ENCODE data around the gene SLC5A5. TPM values are rescaled to one million over a fixed set of nuclear protein-coding genes. Genes with fewer than 3 reads are reported as not detected.
"Not testable (repeated sequence)": the region's sequence is repeated elsewhere in the genome, so short reads cannot be mapped to it uniquely, and the experiment has no call there.

Gene SLC5A5
- total RNA-seq, 2 donors from 2014 or later, result 1.2 TPM; not detected in 1

DNA sequence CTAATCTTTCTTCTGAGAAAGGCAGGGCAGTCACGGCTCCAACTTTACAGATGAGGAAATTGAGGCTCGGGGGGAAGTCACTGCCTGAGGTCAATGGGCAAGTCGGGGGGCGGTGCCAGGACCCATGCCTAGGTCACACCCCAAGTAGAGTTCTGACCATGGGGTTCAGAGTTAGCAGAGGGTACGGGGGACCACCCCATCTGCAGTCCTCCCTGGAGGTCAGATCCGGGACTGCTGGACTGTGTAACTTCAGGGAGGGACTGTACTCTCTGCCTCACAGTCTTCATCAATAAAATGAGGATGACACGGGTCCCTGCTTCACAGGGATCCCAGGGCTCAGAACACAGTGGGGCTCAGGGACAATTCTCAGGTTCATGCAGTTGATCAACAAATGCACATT is 7.7 kb downstream of the SLC5A5 start:
- peaks cover 3% of the 10 kb centered on the region for H3K27me3 ChIP-seq (replicated peaks; ENCODE audit: insufficient read depth)
- no peak for DNase-seq (ENCODE audit: low spot score)
- no peaks in the 10 kb centered on the region for H3K4me1 ChIP-seq (replicated peaks)
- TF ChIP-seq, protein P1, sequence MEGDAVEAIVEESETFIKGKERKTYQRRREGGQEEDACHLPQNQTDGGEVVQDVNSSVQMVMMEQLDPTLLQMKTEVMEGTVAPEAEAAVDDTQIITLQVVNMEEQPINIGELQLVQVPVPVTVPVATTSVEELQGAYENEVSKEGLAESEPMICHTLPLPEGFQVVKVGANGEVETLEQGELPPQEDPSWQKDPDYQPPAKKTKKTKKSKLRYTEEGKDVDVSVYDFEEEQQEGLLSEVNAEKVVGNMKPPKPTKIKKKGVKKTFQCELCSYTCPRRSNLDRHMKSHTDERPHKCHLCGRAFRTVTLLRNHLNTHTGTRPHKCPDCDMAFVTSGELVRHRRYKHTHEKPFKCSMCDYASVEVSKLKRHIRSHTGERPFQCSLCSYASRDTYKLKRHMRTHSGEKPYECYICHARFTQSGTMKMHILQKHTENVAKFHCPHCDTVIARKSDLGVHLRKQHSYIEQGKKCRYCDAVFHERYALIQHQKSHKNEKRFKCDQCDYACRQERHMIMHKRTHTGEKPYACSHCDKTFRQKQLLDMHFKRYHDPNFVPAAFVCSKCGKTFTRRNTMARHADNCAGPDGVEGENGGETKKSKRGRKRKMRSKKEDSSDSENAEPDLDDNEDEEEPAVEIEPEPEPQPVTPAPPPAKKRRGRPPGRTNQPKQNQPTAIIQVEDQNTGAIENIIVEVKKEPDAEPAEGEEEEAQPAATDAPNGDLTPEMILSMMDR (IDR thresholded peaks at IDR 0.05), result no peak
- WGBS, result 73% methylated on average over 7 of the region's 7 CpGs
- no peaks in the 10 kb centered on the region for H3K36me3 ChIP-seq
- no peak overlapping the region for H3K27ac ChIP-seq
- H3K4me3 ChIP-seq, result no peak overlapping the region
- H3K9me3 ChIP-seq, result no peaks in the 10 kb centered on the region
- intact Hi-C loops (cut with DNase I), result no loop called here

DNA sequence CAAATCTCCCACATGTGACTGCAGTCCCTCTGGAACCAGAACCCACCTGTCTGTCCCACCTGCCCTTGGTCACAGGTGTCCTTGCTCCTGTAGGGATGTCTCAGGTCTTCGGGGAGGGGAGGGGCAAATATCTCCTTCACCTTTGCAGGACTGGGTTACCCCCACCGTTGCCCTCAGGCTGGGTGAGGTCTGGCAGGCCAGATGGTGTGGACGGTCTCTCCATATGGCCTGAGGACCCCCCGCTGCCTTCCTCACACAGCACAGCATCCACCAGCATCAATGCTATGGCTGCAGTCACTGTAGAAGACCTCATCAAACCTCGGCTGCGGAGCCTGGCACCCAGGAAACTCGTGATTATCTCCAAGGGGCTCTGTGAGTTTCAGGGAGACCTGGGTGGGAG is 10.0 kb downstream of the SLC5A5 start:
- Histone ChIP-seq H3K4me3 (no peak overlapping the region), H3K4me1 (replicated peaks) (no peaks in the 10 kb centered on the region), H3K27me3 (replicated peaks; ENCODE audit: insufficient read depth) (no peaks in the 10 kb centered on the region), H3K36me3 (no peaks in the 10 kb centered on the region), H3K27ac (no peak overlapping the region), H3K9me3 (no peaks in the 10 kb centered on the region)
- no peak for DNase-seq (ENCODE audit: low spot score)
- TF ChIP-seq, protein P1 (IDR thresholded peaks at IDR 0.05), result no peak
- TF ChIP-seq POLR2AphosphoS5 (IDR thresholded peaks at IDR 0.05) (no peak), POLR2A (IDR thresholded peaks at IDR 0.05) (no peak)
- intact Hi-C loops (cut with DNase I), result no loop called here
- WGBS, result 65% methylated on average over 7 of the region's 7 CpGs

- no peaks in the 10 kb centered on the region for H3K4me1 ChIP-seq (replicated peaks)
- TF ChIP-seq POLR2A (IDR thresholded peaks at IDR 0.05) (no peak), POLR2AphosphoS5 (IDR thresholded peaks at IDR 0.05) (no peak)
- TF ChIP-seq, protein P1 (IDR thresholded peaks at IDR 0.05), result no peak
- H3K9me3 ChIP-seq, result no peaks in the 10 kb centered on the region
- H3K27me3 ChIP-seq (replicated peaks; ENCODE audit: insufficient read depth), result no peaks in the 10 kb centered on the region
- 69% methylated on average over 21 of the region's 33 CpGs for WGBS
- no peak overlapping the region for H3K4me3 ChIP-seq
- intact Hi-C loops (cut with DNase I), result no loop called here
- DNase-seq (ENCODE audit: low spot score), result no peak
- no peaks in the 10 kb centered on the region for H3K36me3 ChIP-seq
- no peak overlapping the region for H3K27ac ChIP-seq
Observed at GRCh38 chr19:17883627-17884410, 12.1 kb downstream of the SLC5A5 start.

- H3K9me3 ChIP-seq, result no peaks in the 10 kb centered on the region
- intact Hi-C loops (cut with DNase I), result no loop called here
- H3K27ac ChIP-seq, result no peak overlapping the region
- DNase-seq (ENCODE audit: low spot score), result no peak
- no peak for TF ChIP-seq POLR2AphosphoS5 (IDR thresholded peaks at IDR 0.05)
- TF ChIP-seq, protein P1 (IDR thresholded peaks at IDR 0.05), result no peak
- no peak for TF ChIP-seq POLR2A (IDR thresholded peaks at IDR 0.05)
- 71% methylated on average over 7 of the region's 7 CpGs for WGBS
- no peaks in the 10 kb centered on the region for H3K36me3 ChIP-seq
- H3K27me3 ChIP-seq (replicated peaks; ENCODE audit: insufficient read depth), result no peaks in the 10 kb centered on the region
- no peaks in the 10 kb centered on the region for H3K4me1 ChIP-seq (replicated peaks)
- H3K4me3 ChIP-seq, result no peak overlapping the region
Observed at GRCh38 chr19:17886515-17886914, 14.8 kb downstream of the SLC5A5 start.

DNA sequence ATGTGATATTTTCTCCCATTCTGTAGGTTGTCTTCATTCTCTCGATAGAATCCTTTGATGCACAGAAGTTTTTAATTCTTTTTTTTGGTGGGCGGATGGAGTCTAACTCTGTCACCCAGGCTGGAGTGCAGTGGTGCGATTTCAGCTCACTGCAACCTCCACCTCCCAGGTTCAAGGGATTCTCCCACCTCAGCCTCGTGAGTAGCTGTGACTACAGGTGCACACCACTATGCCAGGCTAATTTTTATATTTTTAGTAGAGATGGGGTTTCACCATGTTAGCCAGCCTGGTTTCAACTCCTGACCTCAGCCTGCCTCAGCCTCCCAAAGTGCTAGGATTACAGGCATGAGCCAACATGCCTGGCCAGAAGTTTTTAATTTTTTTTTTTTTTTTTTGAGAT is 15.5 kb downstream of the SLC5A5 start:
- H3K4me3 ChIP-seq; intact Hi-C loops (cut with DNase I); H3K27ac ChIP-seq; DNase-seq (ENCODE audit: low spot score); H3K9me3 ChIP-seq; H3K4me1 ChIP-seq (replicated peaks); H3K36me3 ChIP-seq; H3K27me3 ChIP-seq (replicated peaks; ENCODE audit: insufficient read depth): not testable (repeated sequence)
- 77% methylated on average over 4 of the region's 4 CpGs for WGBS

All from prostate gland (tissue), 2 donors.